ENCODE data around the gene HAPLN1.

Gene HAPLN1

DNA sequence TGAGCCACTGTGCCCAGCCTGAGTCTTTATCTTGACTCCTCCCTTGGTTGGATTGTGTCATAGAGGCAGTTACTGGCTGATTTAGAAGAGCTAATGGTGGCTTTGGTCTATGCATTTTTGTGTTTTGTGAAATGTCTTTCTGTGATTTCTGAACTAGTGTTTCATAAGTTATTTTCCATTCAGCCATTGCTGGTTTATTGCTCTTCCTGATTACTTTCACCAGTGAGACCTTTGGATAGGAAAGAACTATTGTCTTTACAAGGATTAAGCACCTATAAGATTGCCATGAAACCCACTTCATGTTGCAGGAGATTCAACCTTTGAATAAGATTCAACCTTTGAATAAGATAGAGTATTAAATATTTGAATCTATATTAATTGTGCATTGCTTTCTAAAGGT lies 8.7 kb upstream of the HAPLN1 start:
- H3K9me3 ChIP-seq (replicated peaks; ENCODE audit: insufficient read depth, low read length), result no peaks in the 10 kb centered on the region
- no peaks in the 10 kb centered on the region for H3K27me3 ChIP-seq (replicated peaks; ENCODE audit: insufficient read depth, low read length)
- H3K27ac ChIP-seq (ENCODE audit: low read length), result no peak overlapping the region
- no peaks in the 10 kb centered on the region for H3K9me2 ChIP-seq (replicated peaks; ENCODE audit: insufficient read depth, low read length)
- no peak overlapping the region for H3K4me2 ChIP-seq (ENCODE audit: low read depth, low read length)
- H3K9ac ChIP-seq (ENCODE audit: low read length), result no peak overlapping the region
- peaks cover 5% of the 10 kb centered on the region; the same call in 1 of the 2 replicates for H3K4me1 ChIP-seq (ENCODE audit: low read length)
- no peak overlapping the region for H3K4me3 ChIP-seq (ENCODE audit: low read length)
- no peak for DNase-seq
- TF ChIP-seq EZH2 (optimal IDR thresholded peaks at IDR 0.05; ENCODE audit: low read depth, low read length), result no peak
- TF ChIP-seq, protein P1, sequence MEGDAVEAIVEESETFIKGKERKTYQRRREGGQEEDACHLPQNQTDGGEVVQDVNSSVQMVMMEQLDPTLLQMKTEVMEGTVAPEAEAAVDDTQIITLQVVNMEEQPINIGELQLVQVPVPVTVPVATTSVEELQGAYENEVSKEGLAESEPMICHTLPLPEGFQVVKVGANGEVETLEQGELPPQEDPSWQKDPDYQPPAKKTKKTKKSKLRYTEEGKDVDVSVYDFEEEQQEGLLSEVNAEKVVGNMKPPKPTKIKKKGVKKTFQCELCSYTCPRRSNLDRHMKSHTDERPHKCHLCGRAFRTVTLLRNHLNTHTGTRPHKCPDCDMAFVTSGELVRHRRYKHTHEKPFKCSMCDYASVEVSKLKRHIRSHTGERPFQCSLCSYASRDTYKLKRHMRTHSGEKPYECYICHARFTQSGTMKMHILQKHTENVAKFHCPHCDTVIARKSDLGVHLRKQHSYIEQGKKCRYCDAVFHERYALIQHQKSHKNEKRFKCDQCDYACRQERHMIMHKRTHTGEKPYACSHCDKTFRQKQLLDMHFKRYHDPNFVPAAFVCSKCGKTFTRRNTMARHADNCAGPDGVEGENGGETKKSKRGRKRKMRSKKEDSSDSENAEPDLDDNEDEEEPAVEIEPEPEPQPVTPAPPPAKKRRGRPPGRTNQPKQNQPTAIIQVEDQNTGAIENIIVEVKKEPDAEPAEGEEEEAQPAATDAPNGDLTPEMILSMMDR (IDR thresholded peaks at IDR 0.05; ENCODE audit: low read length), result no peak
- TF ChIP-seq EZH2phosphoT487 (IDR thresholded peaks at IDR 0.05; ENCODE audit: low read length), result no peak
- H2AFZ ChIP-seq (ENCODE audit: low read length), result no peak overlapping the region
- H3K79me2 ChIP-seq (ENCODE audit: low read length), result no peaks in the 10 kb centered on the region
- H4K20me1 ChIP-seq (ENCODE audit: insufficient read depth, low read length), result no peaks in the 10 kb centered on the region
- no peaks in the 10 kb centered on the region for H3F3A ChIP-seq (ENCODE audit: insufficient read depth, low read length)
- no peaks in the 10 kb centered on the region for H3K36me3 ChIP-seq (replicated peaks; ENCODE audit: insufficient read depth, low read length)

DNA sequence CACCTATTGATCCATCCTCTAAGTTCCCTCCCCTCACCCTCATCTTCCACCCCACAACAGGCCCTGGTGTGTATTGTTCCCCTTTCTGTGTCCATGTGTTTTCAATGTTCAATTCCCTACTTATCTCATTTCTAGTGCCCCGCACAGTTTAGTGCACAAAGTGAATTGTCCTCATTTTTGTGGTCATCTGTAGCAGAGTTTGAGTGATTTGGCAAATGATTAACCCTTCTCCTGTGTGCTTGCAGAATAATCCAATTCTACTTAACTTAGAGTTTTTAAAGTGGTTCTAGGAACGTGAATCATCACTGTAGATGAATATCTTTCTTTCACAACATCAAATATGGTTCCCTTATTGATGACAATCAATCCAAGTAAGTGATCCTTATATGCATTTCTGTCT lies 6.3 kb upstream of the HAPLN1 start:
- Histone ChIP-seq H3K36me3 (replicated peaks; ENCODE audit: insufficient read depth, low read length) (no peaks in the 10 kb centered on the region), H2AFZ (ENCODE audit: low read length) (no peak overlapping the region), H3K9ac (ENCODE audit: low read length) (no peak overlapping the region), H3K4me1 (ENCODE audit: low read length) (peaks cover 12% of the 10 kb centered on the region), H3K4me2 (ENCODE audit: low read depth, low read length) (no peak overlapping the region), H3K9me2 (replicated peaks; ENCODE audit: insufficient read depth, low read length) (no peaks in the 10 kb centered on the region), H3K4me3 (ENCODE audit: low read length) (no peak overlapping the region), H3K27ac (ENCODE audit: low read length) (no peak overlapping the region), H4K20me1 (ENCODE audit: insufficient read depth, low read length) (no peaks in the 10 kb centered on the region), H3K79me2 (ENCODE audit: low read length) (no peaks in the 10 kb centered on the region), H3F3A (ENCODE audit: insufficient read depth, low read length) (no peaks in the 10 kb centered on the region), H3K9me3 (replicated peaks; ENCODE audit: insufficient read depth, low read length) (no peaks in the 10 kb centered on the region), H3K27me3 (replicated peaks; ENCODE audit: insufficient read depth, low read length) (no peaks in the 10 kb centered on the region)
- TF ChIP-seq, protein P1 (IDR thresholded peaks at IDR 0.05; ENCODE audit: low read length), result no peak
- no peak for TF ChIP-seq EZH2phosphoT487 (IDR thresholded peaks at IDR 0.05; ENCODE audit: low read length)
- DNase-seq, result no peak

DNA sequence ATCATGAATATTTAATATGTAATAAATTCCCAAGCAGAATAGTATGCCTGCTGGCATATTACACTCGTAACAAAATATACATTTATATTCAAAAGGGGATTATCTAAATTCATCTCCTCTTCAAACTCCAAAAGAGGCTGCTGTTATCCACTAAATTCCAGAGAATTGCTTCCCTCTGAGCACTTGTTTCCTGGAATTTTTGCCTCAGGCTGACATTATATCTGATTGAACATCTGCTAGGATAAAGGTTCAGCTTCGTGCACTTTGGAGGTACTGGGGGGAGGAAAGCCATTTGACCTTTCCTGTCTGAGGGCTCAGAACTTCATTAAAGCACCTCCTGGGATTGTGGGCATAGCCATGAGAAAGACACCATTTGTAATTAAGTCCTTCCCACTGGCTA lies 4.3 kb upstream of the HAPLN1 start:
- no peak overlapping the region for H3K4me3 ChIP-seq (ENCODE audit: low read length)
- H3K4me2 ChIP-seq (ENCODE audit: low read depth, low read length), result no peak overlapping the region
- peaks cover 7% of the 10 kb centered on the region; the same call in 1 of the 2 replicates for H3K4me1 ChIP-seq (ENCODE audit: low read length)
- no peaks in the 10 kb centered on the region for H3K79me2 ChIP-seq (ENCODE audit: low read length)
- no peaks in the 10 kb centered on the region for H3K9me3 ChIP-seq (replicated peaks; ENCODE audit: insufficient read depth, low read length)
- no peaks in the 10 kb centered on the region for H3K36me3 ChIP-seq (replicated peaks; ENCODE audit: insufficient read depth, low read length)
- DNase-seq, result no peak
- TF ChIP-seq EZH2 (optimal IDR thresholded peaks at IDR 0.05; ENCODE audit: low read depth, low read length) (no peak), EZH2phosphoT487 (IDR thresholded peaks at IDR 0.05; ENCODE audit: low read length) (no peak)
- TF ChIP-seq, protein P1 (IDR thresholded peaks at IDR 0.05; ENCODE audit: low read length), result no peak
- H3K9ac ChIP-seq (ENCODE audit: low read length), result no peak overlapping the region
- no peak overlapping the region for H3K27ac ChIP-seq (ENCODE audit: low read length)
- no peaks in the 10 kb centered on the region for H3F3A ChIP-seq (ENCODE audit: insufficient read depth, low read length)
- H3K27me3 ChIP-seq (replicated peaks; ENCODE audit: insufficient read depth, low read length), result no peaks in the 10 kb centered on the region
- H3K9me2 ChIP-seq (replicated peaks; ENCODE audit: insufficient read depth, low read length), result no peaks in the 10 kb centered on the region
- H2AFZ ChIP-seq (ENCODE audit: low read length), result no peak overlapping the region
- H4K20me1 ChIP-seq (ENCODE audit: insufficient read depth, low read length), result no peaks in the 10 kb centered on the region
